Cardiac muscle cell (in vitro differentiated cells and primary cell): ENCODE measurements around the gene RANBP3. TPM values are rescaled to one million over a fixed set of nuclear protein-coding genes. Genes with fewer than 3 reads are reported as not detected.
A peak's percentile ranks its signal among the peaks of the same experiment; 100 is the strongest.

Experiments used
- DNase-seq, 2 donors: peaks; one replicate each; pipeline versions ENCODE4 v3.0.0 to v3.0.0-alpha.2; 2010 to 2017; ENCODE audit warnings: low read depth in 1 of 2, low spot score in 1 of 2
- H3K27ac ChIP-seq: fragments of 200-600 bp; sonication (generic); 2 replicates; pipeline ENCODE4 v1.5.1; 2016
- H3K27me3 ChIP-seq: fragments of 200-600 bp; sonication (generic); 2 replicates; pipeline ENCODE4 v1.6.0; 2016; ENCODE audit warnings: control low read depth
- H3K36me3 ChIP-seq: fragments of 200-600 bp; sonication (generic); 2 replicates; pipeline ENCODE4 v1.5.1; 2016; ENCODE audit warnings: control low read depth
- H3K4me1 ChIP-seq: fragments of 200-600 bp; sonication (generic); 2 replicates; pipeline ENCODE4 v1.8.1; 2017; ENCODE audit warnings: low read depth, mild to moderate bottlenecking, mixed run types
- H3K4me3 ChIP-seq: fragments of 200-600 bp; sonication (generic); 2 replicates; pipeline ENCODE4 v1.5.1; 2016; ENCODE audit warnings: mild to moderate bottlenecking
- H3K9me3 ChIP-seq: fragments of 200-600 bp; sonication (generic); 2 replicates; pipeline ENCODE4 v1.5.1; 2017; ENCODE audit warnings: low read depth, mild to moderate bottlenecking, control low read depth
- polyA plus RNA-seq: library from polyadenylated mRNA; unstranded; fragments of >200 nt; fragmentation: Nextera tagmentation; extraction: Ambion mirVana; gene quantifications from 2 replicates; pipeline ENCODE4 v1.2.1, GENCODE V29; 2016
- total RNA-seq: library from RNA; depleted of rRNA; stranded (reverse); fragments of >200 nt; gene quantifications from 2 replicates; pipeline ENCODE4 v1.2.3, GENCODE V29; 2016
- TF ChIP-seq, protein P1 (sequence below): IDR thresholded peaks from 2 replicates; pipeline ENCODE4 v1.5.1; 2012; ENCODE audit warnings: low read depth, mild to moderate bottlenecking, low read length

The RANBP3 gene
- total and polyA plus RNA-seq, 2 experiments from 2014 or later = 17.7 to 108 TPM

DNA sequence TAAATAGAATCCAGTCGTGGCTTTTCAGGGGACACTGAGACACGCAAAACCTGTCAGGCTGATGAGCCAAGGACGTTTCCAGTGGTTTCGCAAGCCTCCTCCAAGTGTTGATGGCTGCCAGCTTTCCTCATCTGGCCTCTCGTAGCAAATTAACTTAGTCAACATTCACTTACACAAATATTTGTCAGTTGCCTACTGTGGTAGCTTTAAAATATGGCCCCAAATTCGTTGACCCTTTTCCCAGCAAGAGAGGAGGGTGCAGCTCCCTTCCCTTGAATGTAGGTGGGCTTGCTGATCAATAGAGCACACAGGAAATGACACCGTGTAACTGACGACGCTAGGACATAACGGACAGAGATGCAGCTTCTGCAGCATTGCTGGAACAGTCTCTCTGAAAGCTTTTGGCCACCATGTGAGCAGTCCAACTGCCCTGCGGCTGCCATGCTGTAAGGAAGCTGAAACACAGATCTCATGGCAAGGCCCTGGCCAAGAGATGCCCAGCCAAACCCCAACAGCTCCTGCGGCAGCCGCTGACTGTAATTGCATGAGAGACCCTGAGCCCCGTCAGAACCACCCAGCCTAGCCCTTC is 5.5 kb upstream of the RANBP3 start:
- Histone ChIP-seq H3K27ac (peak overlapping the region; percentile 67), H3K9me3 (no peaks in the 10 kb centered on the region), H3K4me1 (peaks cover 6% of the 10 kb centered on the region), H3K36me3 (no peaks in the 10 kb centered on the region), H3K27me3 (no peaks in the 10 kb centered on the region), H3K4me3 (no peak overlapping the region)
- peak in 1 of 2 donors; percentile 65 for DNase-seq
- TF ChIP-seq, protein P1, sequence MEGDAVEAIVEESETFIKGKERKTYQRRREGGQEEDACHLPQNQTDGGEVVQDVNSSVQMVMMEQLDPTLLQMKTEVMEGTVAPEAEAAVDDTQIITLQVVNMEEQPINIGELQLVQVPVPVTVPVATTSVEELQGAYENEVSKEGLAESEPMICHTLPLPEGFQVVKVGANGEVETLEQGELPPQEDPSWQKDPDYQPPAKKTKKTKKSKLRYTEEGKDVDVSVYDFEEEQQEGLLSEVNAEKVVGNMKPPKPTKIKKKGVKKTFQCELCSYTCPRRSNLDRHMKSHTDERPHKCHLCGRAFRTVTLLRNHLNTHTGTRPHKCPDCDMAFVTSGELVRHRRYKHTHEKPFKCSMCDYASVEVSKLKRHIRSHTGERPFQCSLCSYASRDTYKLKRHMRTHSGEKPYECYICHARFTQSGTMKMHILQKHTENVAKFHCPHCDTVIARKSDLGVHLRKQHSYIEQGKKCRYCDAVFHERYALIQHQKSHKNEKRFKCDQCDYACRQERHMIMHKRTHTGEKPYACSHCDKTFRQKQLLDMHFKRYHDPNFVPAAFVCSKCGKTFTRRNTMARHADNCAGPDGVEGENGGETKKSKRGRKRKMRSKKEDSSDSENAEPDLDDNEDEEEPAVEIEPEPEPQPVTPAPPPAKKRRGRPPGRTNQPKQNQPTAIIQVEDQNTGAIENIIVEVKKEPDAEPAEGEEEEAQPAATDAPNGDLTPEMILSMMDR = no peak

DNA sequence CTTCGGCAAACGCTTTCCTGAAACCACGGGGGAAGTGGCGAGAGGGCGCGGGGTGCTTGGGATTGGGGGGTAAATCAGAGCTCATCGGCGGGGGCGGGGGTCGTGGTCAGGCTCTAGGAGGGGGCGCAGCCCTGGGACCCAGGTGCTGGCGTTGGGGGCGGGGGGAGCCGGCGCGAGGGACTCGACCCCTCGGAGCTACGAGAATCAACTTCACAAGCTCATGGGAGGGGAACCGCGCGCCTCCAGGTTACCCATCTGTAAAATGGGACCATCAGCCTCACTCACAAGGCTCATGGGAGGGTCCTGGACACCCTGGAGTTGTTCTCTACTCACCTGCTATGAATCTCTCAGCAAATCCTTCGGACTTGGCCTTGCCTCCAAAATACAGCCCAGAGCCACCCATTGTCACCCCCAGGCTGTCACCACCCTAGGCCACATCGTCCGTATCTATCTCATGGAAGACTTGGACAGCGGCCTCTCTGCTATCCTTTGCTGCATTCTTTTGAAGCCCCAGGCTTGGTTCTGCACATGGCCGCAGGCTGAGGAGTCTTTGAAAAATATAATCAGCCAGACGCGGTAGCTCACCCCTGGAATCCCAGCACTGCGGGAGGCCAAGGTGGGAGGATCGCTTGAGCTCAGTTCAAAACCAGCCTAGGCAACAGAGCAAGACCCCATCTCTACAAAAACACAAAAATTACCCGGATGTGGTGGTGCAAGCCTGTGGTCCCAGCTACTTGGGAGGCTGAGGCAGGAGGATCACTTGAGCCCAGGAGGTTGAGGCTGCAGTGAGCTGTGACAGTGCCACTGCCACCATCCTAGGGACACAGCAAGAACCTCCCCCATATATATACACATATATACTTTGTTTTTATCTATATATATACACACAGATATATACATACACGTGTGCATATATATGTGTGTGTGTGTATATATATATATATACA is 939 bp upstream of the RANBP3 start:
- H3K27ac ChIP-seq = peak overlapping the region; percentile 67
- no peaks in the 10 kb centered on the region for H3K9me3 ChIP-seq
- TF ChIP-seq, protein P1 = no peak
- no peak for DNase-seq
- H3K27me3 ChIP-seq = no peaks in the 10 kb centered on the region
- no peaks in the 10 kb centered on the region for H3K36me3 ChIP-seq
- H3K4me3 ChIP-seq = peak overlapping the region; percentile 21
- peaks cover 6% of the 10 kb centered on the region for H3K4me1 ChIP-seq

DNA sequence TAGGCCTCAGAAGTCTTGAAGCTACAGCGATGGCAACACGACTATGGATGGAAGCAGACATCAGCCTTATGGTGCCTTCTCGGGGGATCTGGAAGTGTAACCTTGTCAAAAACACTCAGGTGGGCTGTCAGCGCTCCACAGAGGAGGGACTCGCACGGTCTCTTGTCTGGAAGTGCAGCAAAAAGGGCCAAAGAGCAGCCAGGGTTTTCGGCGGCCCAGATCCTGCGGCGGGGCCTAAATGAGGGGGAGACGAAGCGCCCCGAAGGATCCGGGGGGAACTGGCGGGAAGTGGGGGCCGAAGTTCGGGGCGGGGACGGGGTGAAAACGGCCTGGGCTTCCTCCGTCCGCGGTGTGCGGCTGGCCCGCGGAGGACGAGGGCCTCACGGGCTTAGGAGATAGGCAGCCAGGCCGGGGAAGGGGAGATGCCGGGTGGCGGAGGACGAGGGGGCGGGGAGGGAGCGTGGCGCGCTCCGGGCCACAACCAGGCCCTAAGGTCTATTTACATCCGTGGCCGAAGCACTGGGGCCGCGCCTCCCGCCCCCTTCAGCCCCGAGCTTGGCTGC is 637 bp downstream of the RANBP3 start:
- peak overlapping the region; percentile 90 for H3K27ac ChIP-seq
- TF ChIP-seq, protein P1 = no peak
- H3K4me3 ChIP-seq = peak overlapping the region; percentile 67
- H3K36me3 ChIP-seq = no peaks in the 10 kb centered on the region
- peak in 1 of 2 donors; percentile 34 for DNase-seq
- peaks cover 6% of the 10 kb centered on the region for H3K4me1 ChIP-seq
- no peaks in the 10 kb centered on the region for H3K27me3 ChIP-seq
- H3K9me3 ChIP-seq = no peaks in the 10 kb centered on the region

DNA sequence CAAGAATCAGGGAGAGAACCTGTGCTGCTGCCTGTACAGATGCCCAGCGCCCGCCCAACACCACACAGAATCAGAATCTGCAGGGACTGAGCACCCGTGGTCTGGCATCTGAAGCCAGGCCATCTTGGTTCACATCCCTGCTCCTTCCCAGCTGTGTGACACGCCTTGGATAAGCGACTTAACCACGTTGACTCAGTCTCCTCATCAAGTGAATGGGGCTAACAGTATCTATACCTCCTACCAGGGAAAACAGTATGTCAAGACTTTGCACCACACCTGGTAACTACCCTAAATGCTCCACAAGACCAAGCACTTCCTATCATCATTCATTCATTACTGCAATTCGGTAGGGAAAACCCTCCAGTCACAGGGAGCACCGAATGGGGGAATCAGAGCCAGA is 1.2 kb downstream of the RANBP3 start:
- Histone ChIP-seq H3K4me3 (peak overlapping the region; percentile 67), H3K4me1 (peaks cover 6% of the 10 kb centered on the region), H3K9me3 (no peaks in the 10 kb centered on the region), H3K36me3 (no peaks in the 10 kb centered on the region), H3K27ac (peak overlapping the region; percentile 90), H3K27me3 (no peaks in the 10 kb centered on the region)
- DNase-seq = no peak
- TF ChIP-seq, protein P1 = no peak

DNA sequence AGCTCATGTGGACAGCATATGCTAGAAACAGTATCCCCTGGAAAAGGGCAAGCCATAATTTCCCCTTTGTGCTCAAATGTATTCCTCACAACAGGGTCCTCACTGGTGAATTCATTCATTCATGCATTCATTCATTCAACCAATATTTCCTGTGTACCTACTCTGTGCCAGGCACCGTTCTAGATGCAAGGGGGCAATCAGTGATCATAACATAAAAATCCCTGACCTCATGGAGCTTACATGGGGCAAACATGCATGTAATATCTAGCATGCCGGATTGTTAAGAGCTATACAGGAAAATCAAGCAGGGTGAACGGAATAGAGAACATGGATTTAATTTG is 2.6 kb downstream of the RANBP3 start:
- no peak for DNase-seq
- Histone ChIP-seq H3K27ac (no peak overlapping the region), H3K4me3 (no peak overlapping the region), H3K9me3 (no peaks in the 10 kb centered on the region), H3K36me3 (no peaks in the 10 kb centered on the region), H3K4me1 (peaks cover 6% of the 10 kb centered on the region), H3K27me3 (no peaks in the 10 kb centered on the region)
- TF ChIP-seq, protein P1 = no peak
